D341Med (cell line): ENCODE measurements around the gene BANF2.
"Not testable (repeated sequence)": the region's sequence is repeated elsewhere in the genome, so short reads cannot be mapped to it uniquely, and the experiment has no call there.

Experiments
- DNase-seq: peaks from one replicate; pipeline ENCODE4 v3.0.0; 2012; ENCODE audit warnings: low spot score

Gene BANF2

GRCh38 chr20:17699931-17700351 lies at the start of gene BANF2:
TSS of gene BANF2 (plus strand) at chr20:17699966. CDS start at chr20:17725026, 25,060 bp downstream.
- DNase-seq, result no peak

DNA sequence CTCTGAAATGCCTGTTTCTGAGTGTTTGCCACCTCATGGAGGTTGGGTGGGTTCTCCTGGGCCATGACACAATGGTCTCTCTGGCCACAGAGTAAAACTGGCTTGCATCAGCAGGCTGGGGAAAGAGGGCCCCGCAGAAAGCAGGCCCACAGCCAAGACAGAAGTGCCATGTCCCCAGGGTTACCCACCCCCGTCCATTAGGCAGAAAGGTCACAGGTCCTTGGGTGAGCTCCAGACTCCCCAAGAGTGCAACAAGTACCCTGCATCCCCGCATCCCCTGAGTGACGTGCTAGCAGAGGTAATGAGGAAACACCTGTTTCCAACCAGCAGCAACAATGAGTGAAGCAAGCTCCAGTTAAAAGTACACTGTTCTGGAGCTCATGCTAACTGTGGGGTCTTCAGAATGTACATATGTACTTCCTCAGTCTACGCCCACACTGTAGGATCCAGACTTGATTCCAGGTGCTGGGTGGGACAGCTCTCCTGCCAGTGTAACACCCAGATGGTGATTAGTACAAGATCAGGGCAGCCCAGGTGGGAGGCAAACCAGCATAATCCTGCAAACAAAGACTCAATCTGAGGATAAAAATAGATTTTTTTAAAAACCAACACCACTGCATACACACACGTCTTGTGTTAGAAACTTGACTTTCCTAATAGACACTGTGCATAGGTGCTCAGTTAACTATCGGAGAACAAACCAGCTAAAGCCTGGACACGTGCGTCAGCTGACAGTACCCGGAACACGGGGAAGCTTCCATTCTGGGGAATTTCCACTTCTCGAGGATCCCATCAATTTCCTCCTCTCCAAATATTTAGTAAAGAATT lies 49.3 kb upstream of the BANF2 start:
- no peak for DNase-seq

GRCh38 chr20:17651129-17651759 lies 48.5 kb upstream of the BANF2 start:
- no peak for DNase-seq

GRCh38 chr20:17651760-17652388 lies 47.9 kb upstream of the BANF2 start:
- no peak for DNase-seq

DNA sequence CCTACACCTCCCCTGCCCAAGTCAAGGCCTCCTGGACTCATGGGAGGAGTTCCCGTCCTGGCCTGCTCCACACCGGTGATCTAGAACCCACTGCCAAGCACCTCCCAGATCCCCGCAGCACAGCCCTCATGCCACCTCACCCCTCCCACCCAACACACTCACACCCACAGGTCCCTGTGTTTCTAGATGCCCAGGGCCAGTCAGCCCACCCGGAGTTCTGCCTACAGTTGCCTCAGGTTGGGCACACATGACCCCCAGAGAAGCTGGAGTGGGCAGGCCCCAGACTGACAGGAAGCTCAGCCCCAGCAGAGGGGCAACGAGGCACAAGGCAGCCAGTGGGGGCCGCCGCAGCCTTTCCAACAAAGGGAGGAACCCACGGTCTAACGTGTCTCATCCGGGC lies 47.4 kb upstream of the BANF2 start:
- no peak for DNase-seq

GRCh38 chr20:17653835-17654648 lies 45.7 kb upstream of the BANF2 start:
- no peak for DNase-seq

DNA sequence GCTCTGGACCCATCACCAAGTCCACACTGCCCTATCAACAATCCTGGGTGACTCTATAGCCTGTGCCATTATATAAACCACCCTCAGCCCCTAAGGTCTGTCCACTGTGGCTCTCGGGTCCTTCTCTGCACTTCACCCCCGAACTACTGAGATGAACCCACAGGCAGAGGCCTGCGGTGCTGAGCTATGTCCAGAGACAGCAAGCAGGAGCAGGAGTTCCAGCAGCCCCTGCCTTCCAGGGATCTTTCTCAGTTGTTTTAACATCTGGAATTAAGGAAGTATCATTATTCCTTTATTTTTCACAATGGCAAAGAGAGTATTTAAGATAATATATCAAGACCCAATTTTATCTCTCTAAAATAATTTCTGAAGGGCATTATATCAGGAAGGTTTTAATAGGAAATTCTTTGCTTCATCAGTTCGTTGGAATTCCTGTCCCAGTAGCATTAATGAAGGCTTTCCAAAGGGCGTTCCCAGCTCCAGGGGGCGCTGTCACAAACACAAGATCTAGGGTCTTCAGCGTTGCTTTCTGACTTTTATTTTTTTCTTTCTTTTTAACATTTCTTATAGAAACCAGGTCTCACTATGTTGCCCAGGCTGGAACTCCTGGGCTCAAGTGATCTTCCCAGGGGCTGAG lies 45.0 kb upstream of the BANF2 start:
- DNase-seq, result no peak

DNA sequence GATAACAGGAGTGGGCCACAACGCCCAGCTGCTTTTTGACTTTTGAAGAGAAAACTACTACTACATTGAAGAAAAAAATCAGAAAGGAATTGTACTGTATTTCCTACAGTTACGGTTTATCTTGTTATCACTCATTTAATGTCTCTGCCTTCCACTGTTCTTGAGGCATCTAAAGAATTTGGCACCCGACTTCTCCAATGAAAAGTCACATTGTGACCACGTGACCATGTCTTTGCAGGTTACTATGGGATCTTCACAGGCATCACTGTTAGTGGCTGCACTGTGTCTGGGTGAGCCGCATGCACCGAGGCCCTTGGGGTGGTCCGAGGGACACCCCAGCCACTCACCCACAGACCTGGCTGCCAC lies 44.5 kb upstream of the BANF2 start:
- no peak for DNase-seq

DNA sequence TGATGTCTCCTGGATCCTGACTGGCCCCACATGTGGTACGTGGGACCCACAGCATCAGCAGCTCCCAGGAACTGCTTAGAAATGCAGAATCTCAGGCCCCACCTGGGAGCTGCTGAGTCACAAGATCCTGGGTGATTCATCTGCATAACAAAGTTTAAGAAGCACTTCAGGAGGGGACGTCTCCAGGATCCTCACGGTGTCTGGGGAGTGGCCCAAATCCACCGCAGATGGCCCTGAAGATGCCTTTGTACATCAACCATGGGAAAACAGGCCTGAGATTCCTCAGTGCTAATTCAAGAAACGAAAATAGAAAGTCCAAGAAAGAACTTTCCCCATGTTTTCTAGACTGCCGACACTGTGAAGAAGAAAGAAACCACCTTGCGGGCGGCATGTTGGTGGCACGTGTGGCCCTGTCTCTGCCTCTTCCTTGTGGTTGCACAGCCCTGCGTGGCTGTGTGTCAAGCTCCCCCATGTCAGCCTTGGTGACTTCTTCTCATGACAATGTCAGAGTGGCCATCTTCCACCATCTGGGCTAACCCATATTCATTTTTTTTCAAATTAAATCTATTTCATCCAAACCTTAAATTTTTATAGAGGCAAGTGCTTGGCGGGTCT lies 43.8 kb upstream of the BANF2 start:
- no peak for DNase-seq

GRCh38 chr20:17657079-17657825 lies 42.5 kb upstream of the BANF2 start:
- DNase-seq, result no peak

DNA sequence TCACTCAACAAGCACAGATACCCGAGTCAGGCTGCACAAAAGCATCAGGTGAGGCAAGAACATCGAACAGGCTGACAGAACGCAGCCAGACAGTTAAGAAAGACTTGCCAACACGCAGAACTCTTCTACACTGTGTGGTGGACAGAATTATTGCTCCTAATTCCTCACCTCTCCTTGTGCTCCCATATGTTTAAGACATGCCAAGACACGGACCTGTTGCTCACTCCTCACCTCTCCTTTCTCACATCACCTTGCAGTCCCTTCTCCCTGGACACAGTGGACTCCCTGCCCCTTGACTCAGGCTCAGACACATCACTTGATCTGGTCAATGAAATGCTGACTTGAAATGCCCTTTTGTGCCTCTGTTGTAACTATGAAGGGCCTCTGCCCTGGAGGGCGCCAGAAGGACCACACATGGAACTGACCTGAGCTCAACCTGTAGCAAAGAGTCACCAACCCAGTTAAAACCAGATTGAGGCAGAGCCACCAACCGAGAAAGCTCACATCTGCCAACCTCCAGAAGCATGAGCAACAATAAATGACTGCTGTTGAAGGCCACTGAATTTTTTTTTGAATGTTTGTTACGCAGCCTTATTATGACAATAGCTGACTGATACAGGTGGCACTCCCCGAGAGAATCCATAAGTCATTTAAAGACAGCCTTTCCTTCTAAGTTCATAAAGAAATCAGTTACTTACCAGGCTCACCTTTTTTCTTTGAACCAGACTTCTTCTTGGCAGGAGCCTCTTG lies 41.7 kb upstream of the BANF2 start:
- DNase-seq, result no peak

- no peak for DNase-seq
Observed at GRCh38 chr20:17658648-17658993, 41.1 kb upstream of the BANF2 start.

- DNase-seq, result not testable (repeated sequence)
Observed at GRCh38 chr20:17659344-17659743, 40.4 kb upstream of the BANF2 start.

GRCh38 chr20:17659801-17660200 lies 40.0 kb upstream of the BANF2 start:
- DNase-seq, result peak; percentile 35

DNA sequence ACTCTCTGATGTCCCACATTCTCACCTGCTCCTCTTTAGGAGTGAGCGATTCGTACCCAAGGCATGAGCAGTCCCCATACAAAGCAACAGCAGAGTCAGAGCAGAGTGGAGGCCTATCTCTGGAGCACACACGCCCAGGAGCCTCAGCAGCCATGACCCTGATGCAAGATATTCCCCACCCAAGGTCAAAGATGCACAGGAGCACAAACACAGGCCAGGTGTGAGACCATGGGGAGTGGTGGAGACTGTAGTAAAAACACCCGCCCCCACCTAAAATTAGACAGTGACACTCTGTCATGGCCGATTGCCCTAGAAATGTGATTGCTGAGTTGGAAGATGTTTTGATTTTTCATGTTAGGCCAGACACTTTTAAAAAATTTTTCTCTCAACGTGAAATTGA lies 39.1 kb upstream of the BANF2 start:
- no peak for DNase-seq

DNA sequence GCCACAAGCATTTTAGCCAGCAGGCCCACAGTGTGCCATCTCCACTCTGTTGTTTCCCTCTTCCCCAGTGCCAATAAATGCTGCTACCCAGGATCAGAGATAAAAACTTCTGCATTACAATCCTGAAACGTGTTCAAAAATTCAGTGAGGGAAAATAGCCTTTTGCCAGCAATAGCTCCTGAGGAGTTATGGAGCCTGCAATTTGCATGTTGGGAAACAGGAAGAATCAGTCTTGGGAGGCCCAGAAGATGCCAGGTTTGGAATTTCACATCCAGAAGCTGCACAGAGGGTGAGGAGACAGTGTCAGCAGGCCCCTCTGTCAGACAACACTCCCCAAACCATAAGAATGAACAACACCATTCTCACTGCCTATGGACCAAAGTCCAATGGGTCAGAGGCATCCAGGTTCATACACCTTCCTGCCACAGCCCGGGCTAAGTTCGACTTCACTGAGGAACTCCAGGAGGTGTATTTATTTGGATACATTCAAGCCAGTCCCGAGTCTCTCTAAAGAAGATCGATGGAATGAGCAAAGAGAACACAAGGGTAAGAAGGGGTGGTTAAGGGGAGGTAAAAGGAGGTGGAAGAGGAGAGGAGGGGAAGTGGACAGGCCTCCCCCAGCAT lies 38.5 kb upstream of the BANF2 start:
- no peak for DNase-seq

- no peak for DNase-seq
Observed at GRCh38 chr20:17662333-17663039, 37.3 kb upstream of the BANF2 start.

GRCh38 chr20:17663040-17663399 lies 36.7 kb upstream of the BANF2 start:
- no peak for DNase-seq

DNA sequence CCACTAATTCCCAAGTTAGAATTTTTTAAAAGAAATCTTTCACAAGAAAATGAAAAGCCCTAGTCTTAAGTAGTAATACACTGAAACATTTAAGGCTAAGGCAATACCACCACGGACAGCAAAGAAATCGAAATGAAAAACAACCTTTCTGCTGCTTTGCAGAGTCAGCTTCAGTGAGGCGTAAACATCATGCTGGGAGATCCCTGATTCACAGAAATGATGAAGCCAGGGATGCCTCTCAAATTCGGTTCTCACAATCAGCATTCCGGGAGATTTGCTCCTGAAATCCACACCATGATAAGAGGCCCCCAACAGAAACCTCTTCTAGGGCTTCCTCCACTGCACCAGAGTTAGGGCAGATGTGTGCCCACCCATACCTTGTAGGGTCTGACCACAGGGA lies 36.3 kb upstream of the BANF2 start:
- DNase-seq, result no peak
